Lower leg skin (tissue), 4 donors: Measurements from ENCODE around the gene KRTAP2-4. TPM values are rescaled to one million over a fixed set of nuclear protein-coding genes. Genes with fewer than 3 reads are reported as not detected.
"Not testable (repeated sequence)": the region's sequence is repeated elsewhere in the genome, so short reads cannot be mapped to it uniquely, and the experiment has no call there.

ENCODE experiments used
- DNase-seq, 2 donors: peaks; one replicate each; pipeline ENCODE4 v3.0.0-alpha.2; 2019; ENCODE audit warnings: low spot score in 2 of 2
- H3K4me3 ChIP-seq: fragments of 200-600 bp; sonication (generic); 2 replicates; pipeline ENCODE4 v1.5.1; 2017; ENCODE audit warnings: mild to moderate bottlenecking, low read depth; ENCODE audit not compliant: poor library complexity, severe bottlenecking
- CTCF ChIP-seq, 3 donors: fragments of 450-650 bp; IDR thresholded peaks; one replicate each; pipeline ENCODE4 v1.5.1; 2016; ENCODE audit warnings: antibody characterized with exemption in 3 of 3, mild to moderate bottlenecking in 3 of 3, moderate library complexity in 2 of 3
- POLR2A ChIP-seq, 2 donors: fragments of 450-650 bp; IDR thresholded peaks; one replicate each; pipeline ENCODE4 v1.6.1; 2016 to 2017; ENCODE audit warnings: antibody characterized with exemption in 2 of 2, mild to moderate bottlenecking in 1 of 2, moderate library complexity in 1 of 2
- WGBS, 2 donors: methylation state at CpG; one replicate each; pipeline ENCODE4 v1.1.5; 2018; 5-methylcytosine and 5-hydroxymethylcytosine counted together
- intact Hi-C: fragments of 100-400 bp; cut with DNase I; formaldehyde crosslinking; loops from one replicate; pipeline ENCODE4 v1.15.0; 2023; ENCODE audit warnings: low total_unique reads
- total RNA-seq, 4 donors: library from RNA; depleted of rRNA; stranded (reverse); fragments of >200 nt; gene quantifications; one replicate each; pipeline ENCODE4 v1.1.0, GENCODE V29; 2016

Gene KRTAP2-4
- 10 to 100 TPM in 1 of 4 donors, not detected in 3; 61.4 TPM for total RNA-seq

GRCh38 chr17:41065829-41066624 is at the start of gene KRTAP2-4:
Gene KRTAP2-4, minus strand, starts transcription at chr17:41065879. Its CDS starts 34 bp downstream, at chr17:41065845.
- intact Hi-C loops, result no loop called here
- no peak within 1 kb of the TSS for H3K4me3 ChIP-seq
- TF ChIP-seq POLR2A (IDR thresholded peaks at IDR 0.05), result no peak
- TF ChIP-seq CTCF (IDR thresholded peaks at IDR 0.05), result no peak
- 69 to 72% methylated on average over 6 of the region's 6 CpGs for WGBS, 2 donors
- no peak for DNase-seq

GRCh38 chr17:41111151-41111885 is 45.6 kb upstream of the KRTAP2-4 start:
- 82 to 85% methylated on average over 2 of the region's 2 CpGs for WGBS, 2 donors
- no peak overlapping the region for H3K4me3 ChIP-seq
- intact Hi-C loops, result no loop called here
- TF ChIP-seq POLR2A (IDR thresholded peaks at IDR 0.05), result no peak
- TF ChIP-seq CTCF (IDR thresholded peaks at IDR 0.05), result no peak
- no peak for DNase-seq

GRCh38 chr17:41108728-41109386 is 43.2 kb upstream of the KRTAP2-4 start:
- 0% methylated on average over 1 of the region's 1 CpG for WGBS, 2 donors
- DNase-seq, intact Hi-C loops, H3K4me3 ChIP-seq: not testable (repeated sequence)

- 78 to 91% methylated on average over 1 of the region's 1 CpG for WGBS, 2 donors
- TF ChIP-seq CTCF (IDR thresholded peaks at IDR 0.05) (no peak), POLR2A (IDR thresholded peaks at IDR 0.05) (no peak)
- no peak overlapping the region for H3K4me3 ChIP-seq
- intact Hi-C loops, result no loop called here
- no peak for DNase-seq
These were observed 42.3 kb upstream of the KRTAP2-4 start for GRCh38 chr17:41107941-41108450.

GRCh38 chr17:41105347-41105746 is 39.7 kb upstream of the KRTAP2-4 start, which contains the start of gene KRTAP4-9:
Gene KRTAP4-9, plus strand, starts transcription at chr17:41105389. Its CDS starts 0 bp downstream, at chr17:41105389.
- DNase-seq, H3K4me3 ChIP-seq, intact Hi-C loops: not testable (repeated sequence)
- 69 to 71% methylated on average over 4 to 10 of the region's 10 CpGs for WGBS, 2 donors

- intact Hi-C loops, H3K4me3 ChIP-seq, DNase-seq: not testable (repeated sequence)
- WGBS, 2 donors, result 49 to 64% methylated on average over 2 of the region's 2 CpGs
These were observed 38.8 kb upstream of the KRTAP2-4 start for GRCh38 chr17:41104386-41105038.
